GM12874 (cell line): ENCODE data around the gene GPR63.

Source experiments
- CTCF ChIP-seq: IDR thresholded peaks from 2 replicates; pipeline ENCODE4 v1.5.1; 2011; ENCODE audit warnings: low read depth, mild to moderate bottlenecking, control low read depth, low read length, moderate library complexity; ENCODE audit not compliant: insufficient read depth

GPR63 gene

GRCh38 chr6:96862560-96862959, 25.3 kb upstream of the GPR63 start:
- no peak for TF ChIP-seq CTCF

- TF ChIP-seq CTCF = no peak
Observed at GRCh38 chr6:96861588-96861987, 24.3 kb upstream of the GPR63 start.

GRCh38 chr6:96856856-96857255, 19.6 kb upstream of the GPR63 start:
- TF ChIP-seq CTCF = no peak

GRCh38 chr6:96853083-96853482, 15.8 kb upstream of the GPR63 start:
- TF ChIP-seq CTCF = no peak

- TF ChIP-seq CTCF = no peak
Observed at GRCh38 chr6:96852605-96853004, 15.3 kb upstream of the GPR63 start.

GRCh38 chr6:96851858-96852257, 14.6 kb upstream of the GPR63 start:
- TF ChIP-seq CTCF = no peak

- TF ChIP-seq CTCF = no peak
Observed at GRCh38 chr6:96849615-96850014, 12.3 kb upstream of the GPR63 start.

GRCh38 chr6:96844530-96844929, 7.3 kb upstream of the GPR63 start:
- no peak for TF ChIP-seq CTCF
